ENCODE results near the gene RASSF5.
"Not testable (repeated sequence)": the region's sequence is repeated elsewhere in the genome, so short reads cannot be mapped to it uniquely, and the experiment has no call there.

RASSF5 gene

GRCh38 chr1:206479183-206480125, 27.9 kb upstream of the RASSF5 start:
- H3K36me3 ChIP-seq (ENCODE audit: insufficient read depth, low read length): no peaks in the 10 kb centered on the region
- no peaks in the 10 kb centered on the region for H3K9me3 ChIP-seq (ENCODE audit: low read length)
- H2AFZ ChIP-seq (ENCODE audit: low read depth, low read length): no peak overlapping the region
- no peaks in the 10 kb centered on the region for H3K4me1 ChIP-seq (ENCODE audit: insufficient read depth, low read length)
- H3K4me3 ChIP-seq (ENCODE audit: low read length): no peak overlapping the region
- H3K27me3 ChIP-seq (ENCODE audit: insufficient read depth, low read length): no peaks in the 10 kb centered on the region

DNA sequence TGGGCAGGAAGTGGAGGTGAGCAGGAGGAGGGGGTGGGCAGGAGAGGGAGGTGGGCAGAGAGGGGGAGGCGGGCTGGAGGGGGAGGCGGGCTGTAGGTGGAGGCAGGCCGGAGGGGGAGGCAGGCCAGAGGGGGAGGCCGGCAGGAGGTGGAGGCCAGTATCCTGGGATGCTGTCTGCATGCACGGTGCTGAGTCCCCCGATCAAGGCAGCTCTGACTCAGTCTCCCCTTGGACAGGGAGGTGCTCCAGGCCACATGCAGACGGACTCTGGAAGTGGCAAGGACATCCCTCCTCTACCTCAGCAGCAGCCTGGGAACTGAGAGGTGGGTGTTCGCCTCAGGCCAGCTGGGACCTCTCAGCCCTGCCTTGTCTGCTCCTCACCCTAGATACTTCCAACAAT, 27.1 kb upstream of the RASSF5 start:
- Histone ChIP-seq H3K4me1 (ENCODE audit: insufficient read depth, low read length) (no peaks in the 10 kb centered on the region), H3K4me3 (ENCODE audit: low read length) (no peak overlapping the region), H3K9me3 (ENCODE audit: low read length) (no peaks in the 10 kb centered on the region), H3K36me3 (ENCODE audit: insufficient read depth, low read length) (no peaks in the 10 kb centered on the region), H3K27me3 (ENCODE audit: insufficient read depth, low read length) (no peaks in the 10 kb centered on the region), H2AFZ (ENCODE audit: low read depth, low read length) (no peak overlapping the region)

DNA sequence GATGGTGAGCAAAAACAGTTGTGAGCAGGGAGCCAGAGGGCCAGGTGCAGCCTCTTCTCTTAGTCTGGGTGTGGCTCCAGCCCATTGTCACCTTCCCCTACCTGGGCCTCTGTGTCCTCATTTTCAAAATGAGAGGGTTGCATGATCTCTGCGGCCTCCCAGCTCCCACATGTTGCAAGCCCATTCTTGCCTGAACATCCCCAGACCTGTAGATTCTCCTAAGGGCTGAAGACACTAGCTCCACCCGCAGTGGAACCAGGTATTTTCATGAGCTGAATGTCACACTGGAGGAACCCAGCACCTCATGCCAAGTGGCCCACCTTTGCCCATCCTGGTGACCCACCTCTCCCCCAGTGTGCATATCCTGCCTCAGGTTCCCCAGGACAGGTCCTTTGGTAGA, 24.7 kb upstream of the RASSF5 start:
- Histone ChIP-seq H3K4me1 (ENCODE audit: insufficient read depth, low read length) (no peaks in the 10 kb centered on the region), H3K27me3 (ENCODE audit: insufficient read depth, low read length) (no peaks in the 10 kb centered on the region), H3K9me3 (ENCODE audit: low read length) (no peaks in the 10 kb centered on the region)

DNA sequence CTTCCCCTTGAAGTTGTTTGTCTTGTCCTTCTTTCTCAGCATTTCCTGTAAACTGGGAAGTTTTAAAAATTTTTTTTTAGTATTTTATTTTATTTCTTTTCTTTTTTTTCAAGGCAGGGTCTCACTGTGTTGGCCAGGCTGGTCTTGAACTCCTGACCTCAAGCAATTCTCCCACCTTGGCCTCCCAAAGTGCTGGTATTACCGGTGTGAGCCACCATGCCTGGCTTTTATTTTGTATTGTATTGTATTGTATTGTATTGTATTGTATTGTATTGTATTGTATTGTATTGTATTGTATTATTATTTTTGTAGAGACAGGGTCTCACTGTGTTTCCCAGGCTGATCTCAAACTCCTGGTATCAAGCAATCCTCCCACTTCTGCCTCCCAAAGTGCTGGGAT, 23.5 kb upstream of the RASSF5 start:
- H3K36me3 ChIP-seq (ENCODE audit: insufficient read depth, low read length); H3K4me1 ChIP-seq (ENCODE audit: insufficient read depth, low read length); H3K27me3 ChIP-seq (ENCODE audit: insufficient read depth, low read length); H3K9me3 ChIP-seq (ENCODE audit: low read length); H2AFZ ChIP-seq (ENCODE audit: low read depth, low read length); H3K4me3 ChIP-seq (ENCODE audit: low read length): not testable (repeated sequence)

More for the DNA sequence above, 24.7 kb upstream of the RASSF5 start:
- Histone ChIP-seq H3K4me3 (ENCODE audit: low read length) (no peak overlapping the region), H2AFZ (ENCODE audit: low read depth, low read length) (no peak overlapping the region), H3K36me3 (ENCODE audit: insufficient read depth, low read length) (no peaks in the 10 kb centered on the region)

- Histone ChIP-seq H2AFZ (ENCODE audit: low read depth, low read length) (no peak overlapping the region), H3K36me3 (ENCODE audit: insufficient read depth, low read length) (no peaks in the 10 kb centered on the region), H3K27me3 (ENCODE audit: insufficient read depth, low read length) (no peaks in the 10 kb centered on the region), H3K4me3 (ENCODE audit: low read length) (no peak overlapping the region), H3K4me1 (ENCODE audit: insufficient read depth, low read length) (no peaks in the 10 kb centered on the region), H3K9me3 (ENCODE audit: low read length) (no peaks in the 10 kb centered on the region)
Observed at GRCh38 chr1:206484901-206485300, 22.4 kb upstream of the RASSF5 start.

DNA sequence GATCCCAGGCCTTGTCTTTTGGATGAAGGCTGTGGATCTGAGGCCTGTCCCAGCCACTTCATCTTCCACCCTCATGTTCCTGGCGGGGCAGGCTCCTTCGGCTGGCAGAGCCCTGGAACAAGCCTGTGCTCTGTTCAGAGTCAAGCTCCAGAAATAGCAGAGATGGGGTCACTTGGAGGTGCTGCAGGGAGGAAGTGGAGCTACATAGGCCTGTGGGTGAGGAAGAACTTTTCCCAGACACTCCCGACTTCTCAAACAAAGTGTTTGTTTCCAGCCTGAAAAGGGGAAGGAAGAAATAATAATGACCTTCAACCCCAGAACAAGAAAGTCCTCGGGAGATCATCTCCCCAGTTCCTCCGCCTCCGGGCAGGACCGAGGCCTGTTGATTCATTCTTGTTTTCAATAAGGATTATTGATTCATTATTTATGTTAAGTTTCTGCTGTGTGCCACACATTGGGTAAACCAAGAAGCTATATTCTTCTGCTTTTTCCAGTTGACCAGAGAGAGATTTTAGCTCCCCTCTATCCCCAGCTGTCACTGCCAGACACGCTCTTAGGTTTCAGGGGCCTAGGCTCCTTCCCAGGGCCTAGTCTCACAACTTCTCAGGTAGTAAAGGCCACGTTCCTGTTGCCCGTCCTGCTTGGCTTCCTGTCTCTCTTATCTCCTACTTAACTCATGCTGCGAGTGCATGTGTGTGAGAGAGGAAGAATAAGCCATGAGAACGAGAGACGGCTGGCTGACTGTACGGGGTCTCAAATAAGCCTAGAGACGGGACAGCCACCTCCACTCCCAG, 20.1 kb upstream of the RASSF5 start:
- no peak overlapping the region for H2AFZ ChIP-seq (ENCODE audit: low read depth, low read length)
- no peaks in the 10 kb centered on the region for H3K9me3 ChIP-seq (ENCODE audit: low read length)
- H3K36me3 ChIP-seq (ENCODE audit: insufficient read depth, low read length): no peaks in the 10 kb centered on the region
- H3K4me3 ChIP-seq (ENCODE audit: low read length): no peak overlapping the region
- H3K27me3 ChIP-seq (ENCODE audit: insufficient read depth, low read length): no peaks in the 10 kb centered on the region
- peaks cover 7% of the 10 kb centered on the region for H3K4me1 ChIP-seq (ENCODE audit: insufficient read depth, low read length)

DNA sequence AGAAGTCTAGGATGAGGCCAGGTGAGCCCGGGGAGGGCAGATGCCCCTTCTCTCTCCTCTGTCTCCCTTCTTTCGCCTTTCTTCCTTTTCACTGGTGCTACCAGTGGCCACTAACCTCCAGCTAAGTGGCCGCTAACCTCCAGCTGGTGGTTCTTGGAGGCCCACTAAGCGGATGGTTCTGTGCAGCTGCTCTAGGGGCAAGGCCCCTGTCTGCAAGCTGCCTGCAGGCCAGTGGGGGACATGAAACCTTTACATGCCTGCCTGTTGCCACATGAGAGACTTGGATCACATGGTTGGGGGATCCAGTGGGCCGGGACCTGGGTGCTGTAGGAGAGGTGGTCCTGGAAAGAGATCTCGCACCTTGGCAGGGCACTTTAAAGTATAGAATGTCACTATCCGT, 19.4 kb upstream of the RASSF5 start:
- Histone ChIP-seq H3K4me3 (ENCODE audit: low read length) (no peak overlapping the region), H3K4me1 (ENCODE audit: insufficient read depth, low read length) (peaks cover 7% of the 10 kb centered on the region), H3K36me3 (ENCODE audit: insufficient read depth, low read length) (no peaks in the 10 kb centered on the region), H3K9me3 (ENCODE audit: low read length) (no peaks in the 10 kb centered on the region), H2AFZ (ENCODE audit: low read depth, low read length) (no peak overlapping the region), H3K27me3 (ENCODE audit: insufficient read depth, low read length) (no peaks in the 10 kb centered on the region)

DNA sequence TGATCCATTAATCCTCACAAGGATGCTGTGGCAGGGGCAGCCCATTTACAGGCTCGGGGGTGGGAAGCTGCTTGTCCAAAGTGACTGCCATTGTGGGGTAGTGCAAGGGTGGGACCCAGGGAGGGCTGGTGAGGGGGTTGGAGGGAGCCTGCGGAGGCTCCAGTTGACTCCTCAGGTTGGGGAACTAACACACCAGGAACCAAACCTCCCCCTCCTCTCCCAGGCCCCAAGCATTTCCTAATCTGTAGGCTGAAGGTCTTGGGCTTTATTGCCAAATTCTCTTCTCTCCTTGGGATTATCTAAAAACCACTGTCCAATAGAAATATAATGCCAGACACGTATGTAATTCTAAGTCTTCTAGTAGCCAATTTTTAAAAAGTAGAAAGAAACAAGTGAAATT, 18.9 kb upstream of the RASSF5 start:
- no peaks in the 10 kb centered on the region for H3K9me3 ChIP-seq (ENCODE audit: low read length)
- H3K36me3 ChIP-seq (ENCODE audit: insufficient read depth, low read length): no peaks in the 10 kb centered on the region
- H3K27me3 ChIP-seq (ENCODE audit: insufficient read depth, low read length): no peaks in the 10 kb centered on the region
- H3K4me1 ChIP-seq (ENCODE audit: insufficient read depth, low read length): peaks cover 7% of the 10 kb centered on the region
- H2AFZ ChIP-seq (ENCODE audit: low read depth, low read length): no peak overlapping the region
- H3K4me3 ChIP-seq (ENCODE audit: low read length): no peak overlapping the region

GRCh38 chr1:206489980-206490770, 17.2 kb upstream of the RASSF5 start:
- peaks cover 7% of the 10 kb centered on the region for H3K4me1 ChIP-seq (ENCODE audit: insufficient read depth, low read length)
- H3K27me3 ChIP-seq (ENCODE audit: insufficient read depth, low read length): no peaks in the 10 kb centered on the region
- no peaks in the 10 kb centered on the region for H3K36me3 ChIP-seq (ENCODE audit: insufficient read depth, low read length)
- no peak overlapping the region for H3K4me3 ChIP-seq (ENCODE audit: low read length)
- no peak overlapping the region for H2AFZ ChIP-seq (ENCODE audit: low read depth, low read length)
- H3K9me3 ChIP-seq (ENCODE audit: low read length): no peaks in the 10 kb centered on the region

DNA sequence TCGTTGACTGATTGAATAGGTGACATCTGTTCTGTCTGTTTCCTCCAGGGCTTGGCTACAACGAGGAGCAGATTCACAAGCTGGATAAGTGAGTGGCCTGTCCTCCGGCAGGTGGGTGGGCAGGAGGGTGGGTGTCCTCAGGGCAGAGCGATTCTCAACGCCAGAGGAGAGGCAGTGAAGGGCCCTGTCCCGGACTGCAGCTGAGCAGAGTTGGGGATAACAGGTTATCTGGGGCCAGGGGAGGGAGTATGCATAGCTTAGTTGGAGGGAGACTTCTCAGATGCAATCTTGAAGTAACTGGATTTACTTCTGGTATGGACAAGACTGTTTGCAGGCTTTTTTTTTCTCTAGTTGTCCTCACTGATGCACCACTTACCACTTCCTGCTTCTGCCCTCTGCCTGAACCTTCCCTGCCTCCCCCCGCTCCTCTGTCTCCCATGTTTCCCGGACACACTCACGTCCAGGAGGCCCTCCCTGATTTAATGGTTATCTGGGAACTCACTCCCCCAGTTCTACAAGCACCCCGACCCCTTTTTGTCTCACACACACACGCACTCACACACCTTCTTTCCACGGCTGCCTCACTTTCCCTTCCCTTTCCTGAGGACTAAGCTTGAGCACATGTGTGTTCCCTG, 16.4 kb upstream of the RASSF5 start:
- Histone ChIP-seq H2AFZ (ENCODE audit: low read depth, low read length) (no peak overlapping the region), H3K4me1 (ENCODE audit: insufficient read depth, low read length) (peaks cover 7% of the 10 kb centered on the region), H3K9me3 (ENCODE audit: low read length) (no peaks in the 10 kb centered on the region), H3K36me3 (ENCODE audit: insufficient read depth, low read length) (no peaks in the 10 kb centered on the region), H3K27me3 (ENCODE audit: insufficient read depth, low read length) (no peaks in the 10 kb centered on the region), H3K4me3 (ENCODE audit: low read length) (no peak overlapping the region)

DNA sequence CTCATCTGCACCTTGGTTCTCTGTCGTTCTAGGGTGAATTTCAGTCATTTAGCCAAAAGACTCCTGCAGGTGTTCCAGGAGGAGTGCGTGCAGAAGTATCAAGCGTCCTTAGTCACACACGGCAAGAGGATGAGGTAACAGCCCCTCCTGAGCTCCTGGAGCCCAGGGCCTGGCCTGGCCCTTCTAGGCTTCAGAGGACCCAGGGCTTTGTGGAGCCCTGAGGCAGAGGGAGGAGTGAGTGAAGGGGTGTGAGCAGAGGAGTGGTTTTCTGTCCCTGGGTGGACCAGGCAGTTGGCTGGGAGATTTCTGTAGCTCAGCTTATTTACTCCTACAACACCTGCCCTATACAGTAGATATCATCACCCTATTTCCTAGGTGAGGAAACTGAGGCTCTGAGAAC, 15.7 kb upstream of the RASSF5 start:
- Histone ChIP-seq H3K4me1 (ENCODE audit: insufficient read depth, low read length) (peaks cover 7% of the 10 kb centered on the region), H3K36me3 (ENCODE audit: insufficient read depth, low read length) (no peaks in the 10 kb centered on the region), H3K27me3 (ENCODE audit: insufficient read depth, low read length) (no peaks in the 10 kb centered on the region), H3K9me3 (ENCODE audit: low read length) (no peaks in the 10 kb centered on the region), H3K4me3 (ENCODE audit: low read length) (no peak overlapping the region), H2AFZ (ENCODE audit: low read depth, low read length) (no peak overlapping the region)

DNA sequence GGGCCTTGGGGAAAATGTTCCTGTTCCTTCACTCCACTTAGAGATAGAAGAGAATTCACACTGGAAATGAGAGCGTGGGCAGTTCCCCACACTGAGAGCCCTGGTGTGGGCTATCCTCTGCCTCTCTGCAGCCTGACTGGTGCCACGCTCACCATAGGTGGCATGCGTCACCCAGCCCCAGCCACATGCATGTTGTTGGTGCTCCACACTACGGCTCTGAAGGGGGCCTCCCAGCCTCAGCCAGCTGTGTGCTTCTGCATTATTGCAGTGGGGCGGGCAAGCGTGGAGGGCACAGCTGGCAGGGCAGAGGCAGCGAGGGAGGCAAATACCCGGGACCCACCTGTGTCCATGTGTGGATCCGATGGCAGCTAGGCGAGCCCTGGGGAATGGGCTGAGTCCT, 14.7 kb upstream of the RASSF5 start:
- Histone ChIP-seq H3K4me3 (ENCODE audit: low read length) (no peak overlapping the region), H3K27me3 (ENCODE audit: insufficient read depth, low read length) (no peaks in the 10 kb centered on the region), H3K4me1 (ENCODE audit: insufficient read depth, low read length) (peaks cover 7% of the 10 kb centered on the region), H3K36me3 (ENCODE audit: insufficient read depth, low read length) (no peaks in the 10 kb centered on the region), H3K9me3 (ENCODE audit: low read length) (no peaks in the 10 kb centered on the region), H2AFZ (ENCODE audit: low read depth, low read length) (no peak overlapping the region)
